RWPE2 (cell line): ENCODE results near the gene SLC25A26.

Experiments
- ATAC-seq: fragments of 200-7000 bp; cut with Tn5 transposase; 3 replicates; pipeline ENCODE4 v1.9.1; 2021; ENCODE audit warnings: low read depth
- DNase-seq: peaks from one replicate; pipeline ENCODE4 v3.0.0-alpha.2; 2020; ENCODE audit warnings: low spot score
- H3K27ac ChIP-seq: fragments of 450-650 bp; 2 replicates; pipeline ENCODE4 v1.5.1; 2017; ENCODE audit warnings: mild to moderate bottlenecking; ENCODE audit not compliant: poor library complexity, severe bottlenecking
- H3K27me3 ChIP-seq: fragments of 250-450 bp; sonication (Bioruptor Pico); 2 replicates; pipeline ENCODE4 v1.5.1; 2021; ENCODE audit warnings: mild to moderate bottlenecking, moderate library complexity; ENCODE audit not compliant: insufficient read depth, poor library complexity, severe bottlenecking
- H3K36me3 ChIP-seq: fragments of 250-450 bp; sonication (Bioruptor Pico); 2 replicates; pipeline ENCODE4 v1.5.1; 2020; ENCODE audit warnings: low read depth, mild to moderate bottlenecking, moderate library complexity
- H3K4me1 ChIP-seq: fragments of 250-450 bp; sonication (Bioruptor Pico); 2 replicates; pipeline ENCODE4 v1.5.1; 2021; ENCODE audit warnings: mild to moderate bottlenecking, moderate library complexity; ENCODE audit not compliant: insufficient read depth, poor library complexity, severe bottlenecking
- H3K4me3 ChIP-seq: fragments of 250-450 bp; sonication (Bioruptor Pico); 2 replicates; pipeline ENCODE4 v1.5.1; 2021; ENCODE audit warnings: mild to moderate bottlenecking, moderate library complexity; ENCODE audit not compliant: severe bottlenecking
- H3K9me3 ChIP-seq: fragments of 250-450 bp; sonication (Bioruptor Pico); 2 replicates; pipeline ENCODE4 v1.5.1; 2021; ENCODE audit warnings: mild to moderate bottlenecking, moderate library complexity; ENCODE audit not compliant: severe bottlenecking
- CTCF ChIP-seq: fragments of 450-650 bp; IDR thresholded peaks from one replicate; pipeline ENCODE4 v1.5.1; 2017; ENCODE audit warnings: mild to moderate bottlenecking, moderate library complexity; ENCODE audit not compliant: poor library complexity, severe bottlenecking

Gene SLC25A26

GRCh38 chr3:66404197-66404596, 183.4 kb downstream of the SLC25A26 start:
- TF ChIP-seq CTCF: no peak
- no peak for DNase-seq
- Histone ChIP-seq H3K27ac (no peak overlapping the region), H3K9me3 (no peaks in the 10 kb centered on the region), H3K27me3 (no peaks in the 10 kb centered on the region), H3K36me3 (no peaks in the 10 kb centered on the region), H3K4me1 (no peaks in the 10 kb centered on the region), H3K4me3 (no peak overlapping the region)
- no peak for ATAC-seq

GRCh38 chr3:66404903-66405700, 184.3 kb downstream of the SLC25A26 start:
- ATAC-seq: no peak
- no peak for TF ChIP-seq CTCF
- no peak overlapping the region for H3K27ac ChIP-seq
- no peak overlapping the region for H3K4me3 ChIP-seq
- H3K27me3 ChIP-seq: no peaks in the 10 kb centered on the region
- no peaks in the 10 kb centered on the region for H3K4me1 ChIP-seq
- H3K36me3 ChIP-seq: no peaks in the 10 kb centered on the region
- no peak for DNase-seq
- no peaks in the 10 kb centered on the region for H3K9me3 ChIP-seq

GRCh38 chr3:66405701-66406091, 184.9 kb downstream of the SLC25A26 start:
- H3K27ac ChIP-seq: no peak overlapping the region
- DNase-seq (no peak), ATAC-seq (no peak)

GRCh38 chr3:66406163-66406562, 185.4 kb downstream of the SLC25A26 start:
- DNase-seq: no peak
- Histone ChIP-seq H3K9me3 (no peaks in the 10 kb centered on the region), H3K4me1 (no peaks in the 10 kb centered on the region), H3K27me3 (no peaks in the 10 kb centered on the region), H3K4me3 (no peak overlapping the region), H3K27ac (no peak overlapping the region), H3K36me3 (no peaks in the 10 kb centered on the region)
- no peak for ATAC-seq
- no peak for TF ChIP-seq CTCF

More at GRCh38 chr3:66405701-66406091, 184.9 kb downstream of the SLC25A26 start:
- Histone ChIP-seq H3K4me3 (no peak overlapping the region), H3K9me3 (no peaks in the 10 kb centered on the region), H3K36me3 (no peaks in the 10 kb centered on the region), H3K4me1 (no peaks in the 10 kb centered on the region), H3K27me3 (no peaks in the 10 kb centered on the region)
- no peak for TF ChIP-seq CTCF
